GM21528 (cell line): ENCODE measurements around the gene NDUFV2.
A peak's percentile ranks its signal among the peaks of the same experiment; 100 is the strongest.
"Not testable (repeated sequence)": the region's sequence is repeated elsewhere in the genome, so short reads cannot be mapped to it uniquely, and the experiment has no call there.

Source experiments
- ATAC-seq: cut with Tn5 transposase; IDR thresholded peaks from one replicate; pipeline ENCODE4 v1.9.1; 2021; ENCODE audit warnings: mild to moderate bottlenecking, moderate library complexity; ENCODE audit not compliant: unreplicated experiment, low FRiP score

NDUFV2 gene

GRCh38 chr18:9147440-9148202, 45.1 kb downstream of the NDUFV2 start:
- peak; percentile 55 for ATAC-seq

- no peak for ATAC-seq
These were observed 45.7 kb downstream of the NDUFV2 start for GRCh38 chr18:9148203-9148552.

GRCh38 chr18:9150121-9150520, 47.6 kb downstream of the NDUFV2 start:
- ATAC-seq = no peak

GRCh38 chr18:9153256-9153655, 50.8 kb downstream of the NDUFV2 start:
- no peak for ATAC-seq

- ATAC-seq = no peak
These were observed 54.2 kb downstream of the NDUFV2 start for GRCh38 chr18:9156604-9157249.

GRCh38 chr18:9157806-9158205, 55.3 kb downstream of the NDUFV2 start:
- no peak for ATAC-seq

- ATAC-seq = no peak
These were observed 57.5 kb downstream of the NDUFV2 start for GRCh38 chr18:9160014-9160413.

- ATAC-seq = not testable (repeated sequence)
These were observed 60.2 kb downstream of the NDUFV2 start for GRCh38 chr18:9162663-9163062.

GRCh38 chr18:9164149-9164548, 61.6 kb downstream of the NDUFV2 start:
- ATAC-seq = not testable (repeated sequence)

GRCh38 chr18:9165883-9166282, 63.4 kb downstream of the NDUFV2 start:
- not testable (repeated sequence) for ATAC-seq

- ATAC-seq = not testable (repeated sequence)
These were observed 67.0 kb downstream of the NDUFV2 start for GRCh38 chr18:9169515-9169914.

GRCh38 chr18:9171919-9172318, 69.4 kb downstream of the NDUFV2 start:
- not testable (repeated sequence) for ATAC-seq

- no peak for ATAC-seq
These were observed 70.1 kb downstream of the NDUFV2 start for GRCh38 chr18:9172506-9173127.

- ATAC-seq = no peak
These were observed 71.3 kb downstream of the NDUFV2 start for GRCh38 chr18:9173770-9174233.

GRCh38 chr18:9174302-9174701, 71.8 kb downstream of the NDUFV2 start:
- ATAC-seq = no peak

GRCh38 chr18:9175115-9175514, 72.6 kb downstream of the NDUFV2 start:
- ATAC-seq = no peak

- no peak for ATAC-seq
These were observed 74.5 kb downstream of the NDUFV2 start for GRCh38 chr18:9177031-9177430.

GRCh38 chr18:9177466-9177865, 75.0 kb downstream of the NDUFV2 start:
- ATAC-seq = no peak

- no peak for ATAC-seq
These were observed 76.1 kb downstream of the NDUFV2 start for GRCh38 chr18:9178557-9178956.

- ATAC-seq = no peak
These were observed 78.8 kb downstream of the NDUFV2 start for GRCh38 chr18:9181275-9181674.

GRCh38 chr18:9182852-9183399, 80.4 kb downstream of the NDUFV2 start:
- ATAC-seq = no peak
